H1 (cell line): ENCODE measurements around the gene GSE1. TPM values are rescaled to one million over a fixed set of nuclear protein-coding genes. Genes with fewer than 3 reads are reported as not detected.

Source experiments
- CEBPB ChIP-seq: IDR thresholded peaks from 2 replicates; pipeline ENCODE4 v1.6.1; 2012; ENCODE audit warnings: low read depth, low read length
- CHD1 ChIP-seq: IDR thresholded peaks from 2 replicates; pipeline ENCODE4 v1.6.1; 2012; ENCODE audit warnings: low read depth, low read length, improper control_type of control experiment
- CHD2 ChIP-seq: IDR thresholded peaks from 2 replicates; pipeline ENCODE4 v1.6.1; 2012; ENCODE audit warnings: low read length, improper control_type of control experiment
- CTBP2 ChIP-seq: IDR thresholded peaks from 2 replicates; pipeline ENCODE4 v1.7.0; 2011; ENCODE audit warnings: borderline replicate concordance, mild to moderate bottlenecking, moderate library complexity, mixed read lengths, low read length; ENCODE audit not compliant: insufficient read depth, insufficient read length
- GTF2F1 ChIP-seq: IDR thresholded peaks from 2 replicates; pipeline ENCODE4 v1.6.1; 2012; ENCODE audit warnings: low read depth, low read length, improper control_type of control experiment, borderline replicate concordance
- KDM1A ChIP-seq: fragments of 200-600, 300-600 bp; sonication (generic); IDR thresholded peaks from 2 replicates; pipeline ENCODE4 v1.7.1; 2016; ENCODE audit warnings: mild to moderate bottlenecking, low read length, borderline replicate concordance
- KDM5A ChIP-seq: fragments of 200-600 bp; IDR thresholded peaks from 2 replicates; pipeline ENCODE4 v1.7.1; 2012; ENCODE audit warnings: mild to moderate bottlenecking, low read length, inconsistent platforms, mixed read lengths
- RAD21 ChIP-seq, 2 experiments: IDR thresholded peaks in 1 of 2; conservative IDR thresholded peaks in 1 of 2; 2 replicates each; pipeline ENCODE4 v1.6.1; 2011; ENCODE audit warnings: low read depth in 2 of 2, low read length in 2 of 2, improper control_type of control experiment in 1 of 2, inconsistent platforms in 1 of 2, mild to moderate bottlenecking in 1 of 2, moderate library complexity in 1 of 2
- SIN3A ChIP-seq, 2 experiments: IDR thresholded peaks in 1 of 2; conservative IDR thresholded peaks in 1 of 2; 2 replicates each; pipeline ENCODE4 v1.6.1; 2011 to 2012; ENCODE audit warnings: low read length in 2 of 2, improper control_type of control experiment in 1 of 2, low read depth in 1 of 2, mild to moderate bottlenecking in 1 of 2
- SIRT6 ChIP-seq: IDR thresholded peaks from one replicate; pipeline ENCODE4 v1.7.1; 2012; ENCODE audit warnings: low read length, inconsistent platforms
- TAF7 ChIP-seq: optimal IDR thresholded peaks from 2 replicates; pipeline ENCODE3; 2011; ENCODE audit warnings: low read depth, mild to moderate bottlenecking, inconsistent platforms, low read length, moderate library complexity, borderline replicate concordance
- polyA plus RNA-seq, 7 experiments: library from polyadenylated mRNA; depleted of rRNA in 3 of 7; stranded (reverse) in 5 of 7; unstranded in 2 of 7; fragments of >200 nt in 5 of 7; fragments of 200-250 nt in 2 of 7; gene quantifications; 1 replicate in 5 of 7; 2 replicates in 1 of 7; 4 replicates in 1 of 7; pipeline versions ENCODE4 v1.2.1 to v1.2.3, GENCODE V29; 2011 to 2013; ENCODE audit warnings: missing spikeins in 2 of 7, mixed read lengths in 2 of 7
- total RNA-seq: library from RNA; stranded (reverse); fragmentation: NEBNext Ultra II Directional; extraction: Animal tissue kit (Norgen Biotek cat#: 25700); gene quantifications from 2 replicates; pipeline ENCODE4 v1.2.1, GENCODE V29; 2021

Gene GSE1
- total and polyA plus RNA-seq, 2 of the 8 experiments (the other 6 are each of a cell fraction or from before 2014, with no cell fraction given) = 26.0 to 65.6 TPM

DNA sequence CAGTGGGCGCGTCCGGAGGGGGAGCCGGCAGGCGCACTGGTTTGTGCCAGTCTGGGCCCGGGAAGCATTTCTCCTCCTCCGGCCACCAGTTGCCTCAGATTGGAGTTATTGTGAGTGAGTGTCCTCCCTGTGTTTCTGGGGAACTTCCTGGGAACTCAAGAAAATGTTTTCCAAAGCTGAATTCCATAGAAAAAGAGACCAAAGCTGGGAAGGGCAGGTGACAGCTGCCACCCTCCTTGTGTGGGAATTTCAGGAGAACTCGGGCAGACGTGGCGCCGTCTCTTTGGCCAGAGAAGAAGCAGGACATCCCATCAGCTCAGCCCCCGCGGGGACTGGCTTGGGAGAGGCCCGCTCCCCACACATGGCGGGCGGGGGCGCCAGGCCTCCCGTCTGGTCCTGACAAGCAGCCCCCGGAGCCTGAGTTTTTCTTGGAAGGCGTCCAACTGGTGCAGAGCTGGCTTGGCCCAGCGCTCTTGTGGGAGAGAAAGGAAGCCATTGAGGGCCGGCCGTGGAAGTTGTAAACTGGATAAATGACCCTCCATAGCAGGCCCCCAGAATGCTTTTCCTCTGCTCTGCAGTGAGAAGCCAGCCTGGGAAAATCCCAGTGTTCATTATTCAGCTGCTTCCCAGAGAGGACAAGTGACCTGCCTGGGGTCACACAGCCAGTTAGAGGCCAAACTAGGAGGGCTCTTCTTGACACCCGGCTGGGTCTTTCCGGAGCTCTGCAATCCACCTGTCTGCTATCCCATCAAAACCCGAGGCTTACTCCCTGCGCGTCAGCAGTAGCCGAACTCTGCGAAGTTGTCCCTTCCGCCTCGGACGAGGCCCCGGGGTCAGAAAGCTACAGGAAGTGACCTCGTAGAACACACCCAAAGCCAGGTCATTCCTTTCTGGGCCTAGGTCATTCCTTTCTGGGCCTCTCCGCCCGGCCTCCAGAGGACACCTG is 39.2 kb upstream of the GSE1 start (continued):
- TF ChIP-seq RAD21 (IDR thresholded peaks at IDR 0.05 in 1 of 2, conservative IDR thresholded peaks at IDR 0.05 in 1 of 2; ENCODE audit: low read depth in 2 of 2, low read length in 2 of 2) (no peak), CTBP2 (no peak), CEBPB (no peak), KDM5A (no peak), KDM1A (no peak), SIRT6 (no peak), CHD1 (no peak), CHD2 (no peak), TAF7 (no peak), SIN3A (conservative IDR thresholded peaks at IDR 0.05 in 1 of 2, IDR thresholded peaks at IDR 0.05 in 1 of 2; ENCODE audit: low read depth in 1 of 2, low read length in 2 of 2) (no peak), GTF2F1 (no peak)
